Activated CD4-positive, alpha-beta T cell treated with anti-CD3 and anti-CD28 coated beads, Interleukin-2, Interleukin-4, amounts not matched to agents 100 ng/mL and 50 ng/mL, durations not matched to agents 16 hours and 8 hours (primary cell): ENCODE results near the gene ARPC4.
A peak's percentile ranks its signal among the peaks of the same experiment; 100 is the strongest.
"Not testable (repeated sequence)": the region's sequence is repeated elsewhere in the genome, so short reads cannot be mapped to it uniquely, and the experiment has no call there.

Experiments
- DNase-seq: peaks from one replicate; pipeline ENCODE4 v3.0.0-alpha.2; 2020; ENCODE audit warnings: low spot score

Gene ARPC4

DNA sequence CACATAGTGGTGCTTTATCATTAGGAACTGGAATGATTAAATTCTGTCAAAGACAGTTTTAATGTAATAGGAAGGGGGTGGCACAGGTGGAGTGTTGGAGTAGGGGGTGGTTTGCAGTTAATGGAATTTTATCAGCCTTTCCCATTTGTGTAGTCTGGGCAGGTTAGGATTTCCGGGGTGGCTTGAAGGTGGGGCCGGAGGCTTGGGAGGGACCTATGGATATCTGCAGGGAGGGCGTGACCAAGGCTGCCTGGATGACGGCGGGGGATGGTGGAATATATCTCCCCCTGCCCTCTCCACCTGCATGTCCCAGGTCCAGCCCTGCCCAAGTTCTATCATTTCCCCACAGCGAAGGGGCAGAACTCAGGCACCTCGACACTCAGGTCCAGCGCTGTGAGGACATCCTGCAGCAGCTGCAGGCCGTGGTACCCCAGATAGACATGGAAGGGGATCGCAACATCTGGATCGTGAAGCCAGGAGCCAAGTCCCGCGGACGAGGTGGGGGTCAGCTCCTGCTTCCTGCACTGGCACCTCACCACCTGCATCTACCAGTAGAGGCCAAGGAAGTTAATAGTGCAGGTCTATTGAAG lies 32.7 kb downstream of the ARPC4 start:
- DNase-seq: no peak

DNA sequence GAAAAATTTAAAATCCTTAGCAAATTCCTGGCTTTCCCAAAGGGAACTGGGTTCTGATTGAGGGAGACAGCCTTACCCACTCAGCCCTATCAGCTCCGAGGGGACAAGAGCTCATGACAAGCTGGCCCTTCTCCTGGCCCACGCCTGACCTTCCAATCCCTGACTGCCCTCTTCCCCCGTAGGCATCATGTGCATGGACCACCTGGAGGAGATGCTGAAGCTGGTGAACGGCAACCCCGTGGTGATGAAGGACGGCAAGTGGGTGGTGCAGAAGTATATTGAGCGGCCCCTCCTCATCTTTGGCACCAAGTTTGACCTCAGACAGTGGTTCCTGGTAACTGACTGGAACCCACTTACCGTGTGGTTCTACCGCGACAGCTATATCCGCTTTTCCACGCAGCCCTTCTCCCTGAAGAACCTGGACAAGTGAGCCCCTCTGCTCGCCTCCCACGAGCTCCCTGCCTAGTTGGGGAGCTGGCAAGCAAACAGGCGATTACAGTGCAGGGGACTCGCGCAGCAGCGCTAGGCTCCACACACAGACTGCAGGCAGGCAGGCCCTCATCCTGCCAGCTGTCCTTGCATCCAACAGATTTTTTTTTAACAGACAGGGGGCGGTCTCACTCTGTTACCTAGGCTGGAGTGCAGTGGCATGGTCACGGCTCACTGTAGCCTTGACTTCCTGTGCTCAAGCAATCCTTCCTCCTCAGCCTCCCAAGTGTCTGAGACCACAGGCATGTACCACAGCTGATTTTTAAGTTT lies 34.1 kb downstream of the ARPC4 start:
- peak; percentile 35 for DNase-seq

GRCh38 chr3:9828801-9829755 lies 36.2 kb downstream of the ARPC4 start:
- DNase-seq: no peak

DNA sequence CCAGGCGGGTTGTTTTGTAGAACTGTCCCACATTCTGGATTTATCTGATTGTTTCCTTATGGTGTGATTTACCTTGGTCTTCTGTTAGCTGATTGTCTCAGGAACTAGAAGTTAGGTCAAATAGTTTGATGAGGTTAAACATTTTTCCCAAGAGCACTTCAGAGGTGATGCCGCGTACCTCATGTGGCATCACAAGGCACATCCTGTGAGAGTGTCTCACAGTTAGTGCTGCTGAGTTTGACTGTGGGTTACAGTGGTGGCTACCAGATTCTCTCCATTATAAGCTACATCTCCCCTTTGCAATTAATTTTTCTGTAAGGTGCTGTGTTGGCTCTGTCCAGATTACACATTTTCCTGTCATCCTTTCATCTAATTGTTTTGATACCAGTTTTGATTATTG lies 38.4 kb downstream of the ARPC4 start:
- no peak for DNase-seq

DNA sequence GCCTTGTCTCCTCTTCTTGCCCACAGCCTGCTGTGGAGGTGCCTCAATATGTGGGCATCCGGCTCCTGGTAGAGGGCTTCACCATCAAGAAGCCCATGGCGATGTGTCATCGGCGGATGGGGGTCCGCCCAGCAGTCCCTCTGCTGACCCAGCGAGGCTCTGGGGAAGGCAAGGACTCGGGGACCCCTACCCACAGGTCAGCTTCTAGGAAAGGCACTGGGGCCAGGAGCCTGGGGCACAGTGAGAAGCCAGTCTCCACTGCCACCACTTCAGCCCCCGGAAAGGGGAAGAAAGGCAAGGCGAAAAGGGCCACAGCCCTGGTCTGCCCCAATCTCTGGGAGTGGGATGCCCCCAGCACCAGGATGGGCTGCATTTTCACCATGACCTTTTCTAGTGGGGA lies 40.2 kb downstream of the ARPC4 start:
- no peak for DNase-seq

DNA sequence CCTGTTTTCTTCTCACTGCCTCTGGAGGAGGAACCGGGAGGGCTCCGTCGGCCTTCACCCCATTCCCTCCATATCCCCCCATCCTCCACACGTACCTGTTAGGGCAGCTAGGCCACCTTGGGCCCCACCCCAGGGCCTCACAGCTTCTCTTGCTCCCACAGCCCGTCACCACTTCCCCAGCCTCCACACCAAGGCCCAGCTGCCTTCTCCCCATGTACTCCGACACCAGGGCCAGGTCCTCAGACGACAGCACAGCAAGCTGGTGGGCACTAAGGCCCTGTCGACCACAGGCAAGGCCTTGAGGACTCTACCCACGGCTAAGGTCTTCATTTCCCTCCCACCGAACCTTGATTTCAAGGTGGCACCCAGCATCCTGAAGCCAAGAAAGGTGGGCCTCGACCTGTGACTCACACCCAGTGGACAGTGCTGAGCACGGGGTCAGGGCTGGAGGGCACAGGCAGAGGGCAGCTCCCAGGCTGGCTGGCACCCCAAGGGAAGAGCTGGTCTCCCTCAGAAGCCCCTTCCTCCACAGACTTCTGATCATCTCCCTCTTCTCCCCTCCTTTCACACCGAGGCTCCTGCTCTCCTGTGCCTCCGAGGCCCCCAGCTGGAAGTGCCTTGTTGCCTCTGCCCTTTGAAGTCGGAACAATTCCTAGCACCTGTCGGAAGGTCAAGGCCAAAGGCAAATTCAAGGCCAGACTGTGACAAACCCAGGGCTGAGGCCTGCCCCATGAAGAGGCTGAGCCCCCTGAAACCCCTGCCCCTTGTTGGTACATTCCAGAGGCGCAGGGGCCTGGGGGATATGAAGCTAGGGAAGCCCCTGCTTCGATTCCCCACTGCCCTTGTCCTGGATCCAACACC lies 41.9 kb downstream of the ARPC4 start:
- no peak for DNase-seq

- DNase-seq: no peak
Measured at GRCh38 chr3:9837701-9838582, 45.1 kb downstream of the ARPC4 start.

DNA sequence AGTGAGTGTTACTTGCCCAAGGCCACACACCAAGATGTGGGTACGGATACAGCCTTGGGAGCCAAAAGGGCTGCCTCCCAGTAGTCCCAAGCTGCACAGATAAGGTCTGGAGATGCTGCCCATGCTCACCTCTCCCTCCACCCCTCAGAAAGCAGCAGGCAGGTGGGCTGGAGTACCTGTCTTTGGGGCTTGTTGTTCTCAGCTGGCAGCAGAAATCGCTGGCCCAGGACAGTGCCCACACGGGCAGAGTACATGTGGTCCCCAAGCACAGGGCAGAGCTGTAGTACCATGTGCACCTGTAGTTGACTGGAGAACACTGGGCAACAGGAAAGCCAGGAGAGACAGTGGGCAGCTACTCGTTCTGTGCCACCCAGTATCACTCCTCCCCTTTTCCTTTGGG lies 46.0 kb downstream of the ARPC4 start:
- DNase-seq: no peak

DNA sequence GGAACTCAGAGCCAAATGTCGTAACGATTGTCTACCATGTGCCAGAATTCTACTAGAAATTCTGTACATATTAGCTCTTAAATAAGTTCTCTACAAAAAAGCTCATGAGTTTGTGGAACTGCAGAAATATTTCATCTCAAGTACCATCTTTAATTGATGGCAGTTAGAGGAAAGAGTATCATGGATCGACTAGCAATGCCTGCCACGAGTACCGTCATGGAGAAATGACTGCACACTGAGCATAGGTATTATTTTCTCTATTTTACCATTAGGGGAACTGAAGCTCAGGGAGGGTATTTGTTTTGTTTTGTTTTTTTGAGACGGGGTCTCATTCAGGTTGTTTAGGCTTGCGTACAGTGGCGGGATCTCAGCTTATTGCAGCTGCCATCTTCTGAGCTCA lies 48.1 kb downstream of the ARPC4 start:
- no peak for DNase-seq

GRCh38 chr3:9843715-9844438 lies 51.0 kb downstream of the ARPC4 start, which contains the start of gene RPUSD3:
Gene RPUSD3, minus strand, starts transcription at chr3:9844008. Its CDS starts 18 bp downstream, at chr3:9843990.
- peak; percentile 98 for DNase-seq

DNA sequence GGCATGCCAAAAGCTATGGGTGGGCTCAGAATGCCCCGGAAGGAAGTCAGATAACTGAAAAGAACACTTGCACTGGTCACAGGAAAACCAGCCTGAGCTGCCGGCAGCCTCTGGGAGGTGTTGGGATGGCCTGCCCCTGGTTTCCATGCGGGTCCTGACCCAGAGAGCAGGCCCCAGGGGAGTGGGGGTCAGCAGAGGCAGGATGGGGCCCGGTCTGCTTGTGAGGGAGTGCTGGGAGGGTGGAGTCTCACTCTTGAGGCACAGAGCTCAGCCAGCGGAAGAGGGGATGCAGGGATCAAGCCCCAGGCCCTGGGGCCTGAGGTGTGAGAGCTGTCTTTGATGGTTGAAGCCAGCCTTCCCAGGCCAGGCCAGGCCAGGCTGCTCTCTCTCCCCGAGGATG lies 53.3 kb downstream of the ARPC4 start:
- no peak for DNase-seq

- DNase-seq: no peak
Measured at GRCh38 chr3:9846931-9847488, 54.1 kb downstream of the ARPC4 start.

- not testable (repeated sequence) for DNase-seq
Measured at GRCh38 chr3:9847870-9848269, 55.0 kb downstream of the ARPC4 start.

DNA sequence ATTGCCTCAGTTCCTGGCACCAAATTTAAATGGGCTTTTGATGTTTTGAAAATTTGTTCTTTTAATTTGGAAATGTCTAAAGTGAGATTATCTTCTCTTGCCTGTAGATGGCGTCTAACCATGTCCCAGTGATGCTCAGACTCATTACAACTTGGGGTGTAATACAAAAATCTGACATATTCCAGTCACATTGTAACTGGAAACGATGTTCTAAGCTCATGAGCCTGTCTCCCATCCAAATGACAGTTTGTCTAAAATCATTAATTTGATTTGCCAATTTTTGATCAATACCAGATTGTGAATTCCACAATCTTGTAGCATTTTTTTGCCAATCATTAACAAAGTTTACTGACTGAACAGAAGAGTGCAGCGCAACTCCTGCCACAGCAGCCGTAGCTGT lies 56.0 kb downstream of the ARPC4 start:
- peak; percentile 51 for DNase-seq

DNA sequence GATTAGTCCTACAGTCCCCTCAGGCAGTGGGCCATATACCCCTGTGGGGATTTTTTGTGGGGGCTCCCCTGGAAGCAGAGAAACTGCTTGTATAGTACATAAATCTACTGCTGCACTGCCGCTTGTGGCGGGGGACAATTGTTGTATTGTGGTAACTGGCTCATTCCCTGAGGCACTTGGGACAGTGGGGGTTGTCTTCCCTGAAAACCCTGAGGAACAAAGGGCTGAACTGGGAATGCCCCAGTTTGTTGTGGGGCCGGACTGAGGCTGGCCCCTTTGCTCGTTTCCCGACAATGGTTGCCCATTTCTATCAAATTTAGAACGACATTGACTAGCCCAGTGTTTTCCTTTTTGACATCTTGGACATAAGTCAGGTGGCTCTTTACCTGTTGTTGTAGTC lies 58.5 kb downstream of the ARPC4 start:
- not testable (repeated sequence) for DNase-seq

DNA sequence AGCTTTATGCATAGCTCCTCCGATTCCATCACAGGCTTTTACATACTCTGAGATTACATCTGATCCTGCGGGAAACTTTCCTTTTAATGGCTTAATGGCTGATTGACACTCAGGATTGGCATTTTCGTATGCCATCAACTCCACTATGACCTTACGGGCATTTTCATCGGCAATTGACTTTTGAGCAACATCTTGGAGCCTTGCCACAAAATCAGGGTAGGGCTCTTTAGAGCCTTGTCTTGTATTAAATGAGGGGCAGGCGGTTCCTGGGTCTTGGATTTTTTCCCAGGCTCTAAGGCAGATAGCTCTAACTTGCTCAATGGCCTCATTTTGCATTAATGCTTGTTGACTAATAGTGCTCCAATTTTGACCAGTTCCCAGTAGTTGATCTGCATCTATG lies 59.0 kb downstream of the ARPC4 start:
- DNase-seq: not testable (repeated sequence)

GRCh38 chr3:9852528-9852927 lies 59.6 kb downstream of the ARPC4 start:
- no peak for DNase-seq

- DNase-seq: not testable (repeated sequence)
Measured at GRCh38 chr3:9854291-9854940, 61.5 kb downstream of the ARPC4 start.

DNA sequence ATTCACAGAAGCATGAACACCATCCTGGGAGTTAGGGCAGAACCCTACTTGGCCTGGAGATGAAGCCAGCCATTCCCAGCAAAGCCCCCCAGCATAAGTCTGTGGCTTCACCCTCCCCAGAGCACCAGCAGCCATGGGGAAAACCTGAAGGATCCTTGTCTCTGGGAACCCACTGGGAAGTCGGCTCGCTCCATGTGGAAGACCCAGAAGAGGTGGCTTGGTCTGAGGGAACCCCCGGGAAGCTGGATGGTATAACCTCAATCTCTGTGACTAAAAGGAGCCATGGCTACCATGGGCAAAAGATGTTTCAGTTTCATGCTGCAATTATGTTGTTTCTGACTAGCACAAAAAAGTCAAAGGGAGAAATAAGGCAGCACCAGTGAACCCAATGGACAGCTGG lies 62.7 kb downstream of the ARPC4 start:
- DNase-seq: no peak
